Heart right ventricle (tissue), 16 donors: ENCODE data around the gene KIAA0319L. TPM values are rescaled to one million over a fixed set of nuclear protein-coding genes. Genes with fewer than 3 reads are reported as not detected.

ENCODE experiments used
- ATAC-seq, 8 donors: fragments of 200-7000 bp; cut with Tn5 transposase; one replicate each; pipeline ENCODE4 v1.9.1; 2020; ENCODE audit warnings: mild to moderate bottlenecking in 8 of 8, moderate library complexity in 8 of 8, moderate number of reproducible peaks in 1 of 8
- DNase-seq, 2 donors: peaks; one replicate each; pipeline ENCODE4 v3.0.0-alpha.2; 2020
- H3K27ac ChIP-seq, 10 donors: fragments of 200-600 bp; sonication (generic) in 2 of 10; one replicate each; pipeline versions ENCODE4 v1.5.0 to v1.8.0; 2020 to 2022; ENCODE audit warnings: mild to moderate bottlenecking in 3 of 10
- H3K27me3 ChIP-seq, 7 donors: fragments of 200-600 bp; one replicate each; pipeline ENCODE4 v1.8.0; 2021 to 2022; ENCODE audit warnings: mild to moderate bottlenecking in 2 of 7
- H3K36me3 ChIP-seq, 9 donors: fragments of 200-600 bp; sonication (generic) in 1 of 9; one replicate each; pipeline versions ENCODE4 v1.5.0 to v1.8.0; 2020 to 2022; ENCODE audit warnings: mild to moderate bottlenecking in 2 of 9
- H3K4me1 ChIP-seq, 9 donors: fragments of 200-600 bp; sonication (generic) in 1 of 9; one replicate each; pipeline versions ENCODE4 v1.5.0 to v1.8.0; 2020 to 2022; ENCODE audit warnings: mild to moderate bottlenecking in 4 of 9
- H3K4me3 ChIP-seq, 10 donors: fragments of 200-600 bp; sonication (generic) in 2 of 10; one replicate each; pipeline versions ENCODE4 v1.5.0 to v1.8.0; 2020 to 2022; ENCODE audit warnings: mild to moderate bottlenecking in 7 of 10, moderate library complexity in 2 of 10
- H3K9me3 ChIP-seq, 11 donors: fragments of 200-600 bp in 10 of 11; sonication (generic) in 2 of 11; one replicate each; pipeline versions ENCODE4 v1.5.0 to v1.8.0; 2013 to 2022; ENCODE audit warnings: mild to moderate bottlenecking in 2 of 11, control low read depth in 1 of 11, moderate library complexity in 1 of 11
- CTCF ChIP-seq, 9 donors: fragments of 200-600 bp; sonication (generic) in 2 of 9; IDR thresholded peaks; one replicate each; pipeline versions ENCODE4 v1.5.0 to v1.8.0; 2021 to 2022; ENCODE audit warnings: antibody characterized with exemption in 9 of 9, mild to moderate bottlenecking in 5 of 9, moderate library complexity in 1 of 9
- WGBS, 2 donors: extraction: QIAGEN DNeasy Blood & Tissue Kit; methylation state at CpG; one replicate each; pipeline ENCODE4 v1.1.7; 2013; ENCODE audit warnings: inconsistent platforms in 1 of 2; 5-methylcytosine and 5-hydroxymethylcytosine counted together
- intact Hi-C, 10 donors: fragments of 100-400 bp; cut with DNase I; formaldehyde crosslinking; loops; one replicate each; pipeline versions ENCODE4 v1.11.1 to v1.14.2; 2022
- polyA plus RNA-seq, 2 donors: library from polyadenylated mRNA; stranded (reverse); fragments of 200-250 nt; gene quantifications; one replicate each; pipeline ENCODE4 v1.2.3, GENCODE V29; 2013
- total RNA-seq, 10 donors: library from RNA; stranded (reverse); fragmentation: NEBNext Ultra II Directional in 3 of 10; extraction: Animal tissue kit (Norgen Biotek cat#: 25700) in 3 of 10; gene quantifications; one replicate each; pipeline versions ENCODE4 v1.2.1 to v1.2.4, GENCODE V29; 2021 to 2023
- donor health status: Arrhythmogenic right ventricular cardiomyopathy.
- donor health status: ischemic (EF 13 %, LVEDD 7.1; RV severe dilation, severe dysfunction).
- donor health status: healthy with polysubstance abuse.
- donor health status: DM: no; HTN: yes; CAD: no.
- donor health status: DM: no; HTN: no; CAD: no.
- donor health status: ischemic (EF 25% LVEDD 6.9; RV normal size, moderate dysfunction).
- donor health status: ischemic (EF 25% LVEDD 5.7; RV mildly dilated, moderate dysfunction).
- donor health status: healthy.
- donor health status: DM: yes; HTN: yes; CAD: no.
- donor health status: Ischemic cardiomyopathy.
- donor health status: ischemic (EF 35%, LVEDD 5.7; RV mildly dilated, moderate dysfunction).
- donor health status: nonischemic (EF 11% LVEDD 7.7; RV severe dilation, severe dysfunction).
- donor health status: DM: yes; HTN: yes; CAD: no.
- donor health status: PGD.
- donor health status: ischemic (EF 29% LVEDD 5.4; RV normal size, mild dysfunction).
- donor health status: nonischemic (EF 23%, LVEDD 6.1; RV moderate dilation, normal function).

KIAA0319L gene
- total and polyA plus RNA-seq, 12 donors: 26.0 to 84.3 (median 74.9) TPM

GRCh38 chr1:35564884-35565741 lies 7.9 kb upstream of the KIAA0319L start:
- Histone ChIP-seq H3K36me3 (peaks cover 0 to 57% (median 0%) of the 10 kb centered on the region in 9 donors), H3K9me3 (no peaks in the 10 kb centered on the region), H3K27me3 (peaks cover 0 to 10% (median 0%) of the 10 kb centered on the region in 7 donors), H3K4me3 (no peak overlapping the region), H3K27ac (no peak overlapping the region), H3K4me1 (peaks cover 0 to 28% (median 8%) of the 10 kb centered on the region in 9 donors)
- WGBS, 2 donors: 88 to 90% methylated on average over 27 to 28 of the region's 28 CpGs
- intact Hi-C loops: loop anchor here (1.0 to 10.0 kb wide), 12 partner anchors 112 to 768 kb away; partner anchors contain the start of genes C1orf216 (in 2 of the 10) and SFPQ (in 1 of the 10)
- ATAC-seq (no peak), DNase-seq (no peak)
- TF ChIP-seq CTCF (IDR thresholded peaks at IDR 0.05): peak in 2 of 9 donors; percentile 26 to 28

GRCh38 chr1:35564037-35564883 lies 7.1 kb upstream of the KIAA0319L start:
- peak; percentile 68 to 83 for DNase-seq
- Histone ChIP-seq H3K36me3 (peaks cover 0 to 57% (median 0%) of the 10 kb centered on the region in 9 donors), H3K9me3 (no peaks in the 10 kb centered on the region), H3K27me3 (peaks cover 0 to 2% (median 0%) of the 10 kb centered on the region in 7 donors), H3K4me1 (peaks cover 0 to 33% (median 10%) of the 10 kb centered on the region in 9 donors), H3K4me3 (no peak overlapping the region), H3K27ac (no peak overlapping the region)
- peak; percentile 67 to 87 (median 79) for TF ChIP-seq CTCF (IDR thresholded peaks at IDR 0.05)
- 78 to 82% methylated on average over 9 of the region's 9 CpGs for WGBS, 2 donors
- peak in 7 of 8 donors; percentile 23 to 63 (median 38) for ATAC-seq
- intact Hi-C loops: loop anchor here in 8 of 10 donors (1.0 to 10.0 kb wide), 8 partner anchors 111 to 372 kb away; partner anchors contain the start of genes C1orf216 (in 2 of the 8) and SFPQ (in 1 of the 8)

GRCh38 chr1:35563166-35563565 lies 6.0 kb upstream of the KIAA0319L start:
- Histone ChIP-seq H3K27ac (no peak overlapping the region), H3K4me1 (peaks cover 0 to 41% (median 21%) of the 10 kb centered on the region in 9 donors), H3K27me3 (no peaks in the 10 kb centered on the region), H3K4me3 (no peak overlapping the region), H3K36me3 (peaks cover 0 to 57% (median 0%) of the 10 kb centered on the region in 9 donors), H3K9me3 (no peaks in the 10 kb centered on the region)
- DNase-seq (no peak), ATAC-seq (no peak)
- 65 to 74% methylated on average over 12 of the region's 12 CpGs for WGBS, 2 donors
- no peak for TF ChIP-seq CTCF (IDR thresholded peaks at IDR 0.05)
- intact Hi-C loops: loop anchor here in 6 of 10 donors (2.0 to 10.0 kb wide), 6 partner anchors 110 to 371 kb away; partner anchors contain the start of genes C1orf216 (in 2 of the 6) and SFPQ (in 1 of the 6)
